Nephron (organoid): ENCODE data around the gene GAL3ST2.

Experiments
- H3K27ac Mint-ChIP-seq, 3 experiments: 2 replicates each; pipeline ENCODE4 v1.8.0; 2020; ENCODE audit warnings: mixed read lengths in 3 of 3, mild to moderate bottlenecking in 2 of 3, moderate library complexity in 1 of 3
- H3K27me3 Mint-ChIP-seq: 2 replicates; pipeline ENCODE4 v1.8.0; 2021; ENCODE audit warnings: low read depth, mild to moderate bottlenecking, moderate library complexity, mixed read lengths
- H3K36me3 Mint-ChIP-seq: 2 replicates; pipeline ENCODE4 v1.8.0; 2020; ENCODE audit warnings: low read depth, mixed read lengths
- H3K4me1 Mint-ChIP-seq: 2 replicates; pipeline ENCODE4 v1.8.0; 2020; ENCODE audit warnings: mixed read lengths
- H3K4me3 Mint-ChIP-seq, 3 experiments: 2 replicates each; pipeline ENCODE4 v1.8.0; 2020; ENCODE audit warnings: mild to moderate bottlenecking in 3 of 3, mixed read lengths in 3 of 3, moderate library complexity in 2 of 3
- H3K9me3 Mint-ChIP-seq: 2 replicates; pipeline ENCODE4 v1.8.0; 2020; ENCODE audit warnings: mixed read lengths
- CTCF ChIP-seq, 3 experiments: fragments of 200-600 bp; sonication (generic); IDR thresholded peaks; one replicate each; pipeline ENCODE4 v1.5.0; 2021; ENCODE audit warnings: antibody characterized with exemption in 3 of 3; ENCODE audit not compliant: unreplicated experiment in 3 of 3

The GAL3ST2 gene

GRCh38 chr2:241796209-241796608 is 19.6 kb downstream of the GAL3ST2 start:
- Mint-ChIP-seq H3K4me1 (peaks cover 15% of the 10 kb centered on the region), H3K4me3 (no peak overlapping the region), H3K9me3 (peaks cover 10% of the 10 kb centered on the region), H3K36me3 (no peaks in the 10 kb centered on the region), H3K27me3 (peaks cover 3% of the 10 kb centered on the region), H3K27ac (no peak overlapping the region)
- no peak for TF ChIP-seq CTCF (IDR thresholded peaks at IDR 0.05; ENCODE audit: unreplicated experiment in 3 of 3)

- peaks cover 3% of the 10 kb centered on the region for H3K27me3 Mint-ChIP-seq
- H3K4me3 Mint-ChIP-seq: no peak overlapping the region
- H3K27ac Mint-ChIP-seq: peak overlapping the region in 2 of 3 experiments; percentile 13 to 31
- no peaks in the 10 kb centered on the region for H3K36me3 Mint-ChIP-seq
- TF ChIP-seq CTCF (IDR thresholded peaks at IDR 0.05; ENCODE audit: unreplicated experiment in 3 of 3): no peak
- H3K9me3 Mint-ChIP-seq: peaks cover 9% of the 10 kb centered on the region
- H3K4me1 Mint-ChIP-seq: peaks cover 15% of the 10 kb centered on the region
These were observed 20.1 kb downstream of the GAL3ST2 start for GRCh38 chr2:241796610-241797138.

- Mint-ChIP-seq H3K9me3 (peaks cover 6% of the 10 kb centered on the region), H3K27ac (peak overlapping the region in 2 of 3 experiments; percentile 13 to 49), H3K36me3 (no peaks in the 10 kb centered on the region), H3K27me3 (peaks cover 3% of the 10 kb centered on the region), H3K4me1 (peaks cover 15% of the 10 kb centered on the region), H3K4me3 (no peak overlapping the region)
- TF ChIP-seq CTCF (IDR thresholded peaks at IDR 0.05; ENCODE audit: unreplicated experiment in 3 of 3): no peak
These were observed 20.9 kb downstream of the GAL3ST2 start for GRCh38 chr2:241797441-241798080.

- H3K27ac Mint-ChIP-seq: no peak overlapping the region
- no peak overlapping the region for H3K4me3 Mint-ChIP-seq
- peaks cover 5% of the 10 kb centered on the region for H3K9me3 Mint-ChIP-seq
- H3K4me1 Mint-ChIP-seq: peaks cover 15% of the 10 kb centered on the region
- no peaks in the 10 kb centered on the region for H3K36me3 Mint-ChIP-seq
- peaks cover 3% of the 10 kb centered on the region for H3K27me3 Mint-ChIP-seq
- TF ChIP-seq CTCF (IDR thresholded peaks at IDR 0.05; ENCODE audit: unreplicated experiment in 3 of 3): no peak
These were observed 21.5 kb downstream of the GAL3ST2 start for GRCh38 chr2:241798081-241798630.

- TF ChIP-seq CTCF (IDR thresholded peaks at IDR 0.05; ENCODE audit: unreplicated experiment in 3 of 3): no peak
- Mint-ChIP-seq H3K9me3 (no peaks in the 10 kb centered on the region), H3K4me1 (peaks cover 15% of the 10 kb centered on the region), H3K27ac (no peak overlapping the region), H3K36me3 (no peaks in the 10 kb centered on the region), H3K27me3 (peaks cover 3% of the 10 kb centered on the region), H3K4me3 (no peak overlapping the region)
These were observed 22.3 kb downstream of the GAL3ST2 start for GRCh38 chr2:241798631-241799521.
